ENCODE results near the gene VSNL1.

The VSNL1 gene

GRCh38 chr2:17583166-17583565 lies 42.7 kb downstream of the VSNL1 start:
- DNase-seq (ENCODE audit: low read depth) = no peak

GRCh38 chr2:17583646-17584045 lies 43.1 kb downstream of the VSNL1 start:
- no peak for DNase-seq (ENCODE audit: low read depth)

GRCh38 chr2:17584689-17585088 lies 44.2 kb downstream of the VSNL1 start:
- no peak for DNase-seq (ENCODE audit: low read depth)

GRCh38 chr2:17587469-17587868 lies 47.0 kb downstream of the VSNL1 start:
- no peak for DNase-seq (ENCODE audit: low read depth)

GRCh38 chr2:17588031-17588430 lies 47.5 kb downstream of the VSNL1 start:
- no peak for DNase-seq (ENCODE audit: low read depth)

- DNase-seq (ENCODE audit: low read depth) = no peak
Measured at GRCh38 chr2:17589406-17590035, 49.0 kb downstream of the VSNL1 start.

- no peak for DNase-seq (ENCODE audit: low read depth)
Measured at GRCh38 chr2:17590342-17590911, 49.9 kb downstream of the VSNL1 start.

GRCh38 chr2:17591846-17592245 lies 51.4 kb downstream of the VSNL1 start:
- DNase-seq (ENCODE audit: low read depth) = no peak

- DNase-seq (ENCODE audit: low read depth) = no peak
Measured at GRCh38 chr2:17592731-17593409, 52.4 kb downstream of the VSNL1 start.

GRCh38 chr2:17593445-17593840 lies 52.9 kb downstream of the VSNL1 start:
- DNase-seq (ENCODE audit: low read depth) = no peak

- no peak for DNase-seq (ENCODE audit: low read depth)
Measured at GRCh38 chr2:17593841-17594491, 53.5 kb downstream of the VSNL1 start.

- no peak for DNase-seq (ENCODE audit: low read depth)
Measured at GRCh38 chr2:17594533-17595401, 54.3 kb downstream of the VSNL1 start.

- no peak for DNase-seq (ENCODE audit: low read depth)
Measured at GRCh38 chr2:17599617-17600016, 59.1 kb downstream of the VSNL1 start.

GRCh38 chr2:17600556-17601204 lies 60.2 kb downstream of the VSNL1 start:
- DNase-seq (ENCODE audit: low read depth) = no peak

GRCh38 chr2:17604050-17604449 lies 63.6 kb downstream of the VSNL1 start:
- DNase-seq (ENCODE audit: low read depth) = no peak

- no peak for DNase-seq (ENCODE audit: low read depth)
Measured at GRCh38 chr2:17605696-17606095, 65.2 kb downstream of the VSNL1 start.

- no peak for DNase-seq (ENCODE audit: low read depth)
Measured at GRCh38 chr2:17606851-17607250, 66.4 kb downstream of the VSNL1 start.

- DNase-seq (ENCODE audit: low read depth) = no peak
Measured at GRCh38 chr2:17607379-17607778, 66.9 kb downstream of the VSNL1 start.

- DNase-seq (ENCODE audit: low read depth) = no peak
Measured at GRCh38 chr2:17608251-17608650, 67.8 kb downstream of the VSNL1 start.

GRCh38 chr2:17610521-17610920 lies 70.0 kb downstream of the VSNL1 start:
- DNase-seq (ENCODE audit: low read depth) = no peak

- no peak for DNase-seq (ENCODE audit: low read depth)
Measured at GRCh38 chr2:17611036-17611435, 70.5 kb downstream of the VSNL1 start.

All from stimulated activated CD8-positive, alpha-beta memory T cell treated with anti-CD3 and anti-CD28 coated beads, Interleukin-12 subunit alpha, Interleukin-12 subunit beta, amount 100 ng/mL, for 1 hour (primary cell).